Thyroid gland (tissue), 4 donors: ENCODE measurements around the gene CERS4. TPM values are rescaled to one million over a fixed set of nuclear protein-coding genes. Genes with fewer than 3 reads are reported as not detected.

Source experiments
- DNase-seq, 2 donors: peaks; one replicate each; pipeline ENCODE4 v3.0.0-alpha.2; 2019
- H3K27ac ChIP-seq, 3 donors: fragments of 200-600 bp; sonication (generic); 1 replicate in 2 of 3; 2 replicates in 1 of 3; pipeline ENCODE4 v1.5.1; 2016 to 2019; ENCODE audit warnings: mild to moderate bottlenecking in 1 of 3, moderate library complexity in 1 of 3
- H3K27me3 ChIP-seq: fragments of 200-600 bp; sonication (generic); one replicate; pipeline ENCODE4 v1.5.1; 2019
- H3K36me3 ChIP-seq, 2 donors: fragments of 200-600 bp; sonication (generic); one replicate each; pipeline ENCODE4 v1.5.1; 2016 to 2019
- H3K4me1 ChIP-seq, 2 donors: fragments of 200-600 bp; sonication (generic); one replicate each; pipeline ENCODE4 v1.5.1; 2017 to 2019
- H3K4me3 ChIP-seq, 3 donors: fragments of 200-600 bp; sonication (generic); replicated peaks in 1 of 3; 1 replicate in 2 of 3; 2 replicates in 1 of 3; pipeline ENCODE4 v1.5.1; 2016; ENCODE audit warnings: mild to moderate bottlenecking in 1 of 3
- H3K9me3 ChIP-seq: fragments of 200-600 bp; sonication (generic); one replicate; pipeline ENCODE4 v1.5.1; 2017
- POLR2A ChIP-seq, 2 donors: fragments of 450-650 bp; IDR thresholded peaks; one replicate each; pipeline ENCODE4 v1.6.1; 2017; ENCODE audit warnings: antibody characterized with exemption in 2 of 2, mild to moderate bottlenecking in 2 of 2, moderate library complexity in 1 of 2
- WGBS, 2 donors: methylation state at CpG; one replicate each; pipeline ENCODE4 v1.1.5; 2017; 5-methylcytosine and 5-hydroxymethylcytosine counted together
- intact Hi-C: fragments of 100-400 bp; cut with DNase I; formaldehyde crosslinking; loops from one replicate; pipeline ENCODE4 v1.15.1; 2023
- total RNA-seq, 4 donors: library from RNA; depleted of rRNA; stranded (reverse); fragments of >200 nt; gene quantifications; one replicate each; pipeline ENCODE4 v1.2.3, GENCODE V29; 2016
- TF ChIP-seq, protein P1 (sequence below), 6 experiments: fragments of 200-600 bp in 3 of 6; fragments of 450-650 bp in 3 of 6; sonication (generic) in 3 of 6; IDR thresholded peaks; one replicate each; pipeline ENCODE4 v1.5.1; 2016 to 2019; ENCODE audit warnings: antibody characterized with exemption in 6 of 6, mild to moderate bottlenecking in 2 of 6, inconsistent platforms in 1 of 6, moderate library complexity in 1 of 6

CERS4 gene
- total RNA-seq, 4 donors from 2014 or later: 123 to 175 (median 144) TPM

- intact Hi-C loops: no loop called here
- peaks cover 25 to 26% of the 10 kb centered on the region in 2 donors for H3K4me1 ChIP-seq
- no peaks in the 10 kb centered on the region for H3K27me3 ChIP-seq
- H3K4me3 ChIP-seq: no peak overlapping the region
- H3K36me3 ChIP-seq: no peaks in the 10 kb centered on the region
- H3K27ac ChIP-seq: peak overlapping the region in 1 of 3 donors; percentile 12
- DNase-seq: peak; percentile 46 to 53
- no peaks in the 10 kb centered on the region for H3K9me3 ChIP-seq
- 83 to 88% methylated on average over 22 to 23 of the region's 23 CpGs for WGBS, 2 donors
- no peak for TF ChIP-seq POLR2A (IDR thresholded peaks at IDR 0.05)
- TF ChIP-seq, protein P1, sequence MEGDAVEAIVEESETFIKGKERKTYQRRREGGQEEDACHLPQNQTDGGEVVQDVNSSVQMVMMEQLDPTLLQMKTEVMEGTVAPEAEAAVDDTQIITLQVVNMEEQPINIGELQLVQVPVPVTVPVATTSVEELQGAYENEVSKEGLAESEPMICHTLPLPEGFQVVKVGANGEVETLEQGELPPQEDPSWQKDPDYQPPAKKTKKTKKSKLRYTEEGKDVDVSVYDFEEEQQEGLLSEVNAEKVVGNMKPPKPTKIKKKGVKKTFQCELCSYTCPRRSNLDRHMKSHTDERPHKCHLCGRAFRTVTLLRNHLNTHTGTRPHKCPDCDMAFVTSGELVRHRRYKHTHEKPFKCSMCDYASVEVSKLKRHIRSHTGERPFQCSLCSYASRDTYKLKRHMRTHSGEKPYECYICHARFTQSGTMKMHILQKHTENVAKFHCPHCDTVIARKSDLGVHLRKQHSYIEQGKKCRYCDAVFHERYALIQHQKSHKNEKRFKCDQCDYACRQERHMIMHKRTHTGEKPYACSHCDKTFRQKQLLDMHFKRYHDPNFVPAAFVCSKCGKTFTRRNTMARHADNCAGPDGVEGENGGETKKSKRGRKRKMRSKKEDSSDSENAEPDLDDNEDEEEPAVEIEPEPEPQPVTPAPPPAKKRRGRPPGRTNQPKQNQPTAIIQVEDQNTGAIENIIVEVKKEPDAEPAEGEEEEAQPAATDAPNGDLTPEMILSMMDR (IDR thresholded peaks at IDR 0.05): no peak
Observed at GRCh38 chr19:8224394-8225145, 15.4 kb downstream of the CERS4 start.

GRCh38 chr19:8231073-8231604, 22.0 kb downstream of the CERS4 start:
- Histone ChIP-seq H3K36me3 (no peaks in the 10 kb centered on the region), H3K9me3 (no peaks in the 10 kb centered on the region), H3K4me1 (no peaks in the 10 kb centered on the region), H3K27ac (no peak overlapping the region), H3K27me3 (no peaks in the 10 kb centered on the region), H3K4me3 (no peak overlapping the region)
- 98 to 100% methylated on average over 2 of the region's 3 CpGs for WGBS, 2 donors
- TF ChIP-seq, protein P1 (IDR thresholded peaks at IDR 0.05): no peak
- TF ChIP-seq POLR2A (IDR thresholded peaks at IDR 0.05): no peak
- no peak for DNase-seq
- intact Hi-C loops: no loop called here

DNA sequence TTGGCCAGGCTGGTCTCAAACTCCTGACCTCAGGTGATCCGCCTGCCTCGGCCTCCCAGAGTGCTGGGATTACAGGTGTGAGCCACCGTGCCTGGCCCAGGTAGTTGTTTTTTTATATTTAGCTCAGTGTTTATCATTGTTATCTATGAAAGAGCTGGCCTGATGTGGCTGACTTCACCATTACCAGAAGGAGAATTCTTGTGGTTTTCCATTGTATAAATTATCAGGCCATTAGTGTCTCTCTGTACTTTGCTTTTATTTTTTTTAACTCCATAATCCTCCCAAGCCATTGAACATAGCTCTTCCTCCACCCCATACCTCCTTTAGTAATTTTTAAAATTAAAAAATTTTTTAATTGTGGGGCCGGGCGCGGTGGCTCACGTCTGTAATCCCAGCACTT, 24.2 kb downstream of the CERS4 start:
- WGBS, 2 donors: 66 to 83% methylated on average over 7 of the region's 7 CpGs
- DNase-seq: no peak
- TF ChIP-seq, protein P1 (IDR thresholded peaks at IDR 0.05): no peak
- no peak for TF ChIP-seq POLR2A (IDR thresholded peaks at IDR 0.05)

GRCh38 chr19:8237026-8237425, 27.9 kb downstream of the CERS4 start:
- H3K27me3 ChIP-seq: no peaks in the 10 kb centered on the region
- intact Hi-C loops: no loop called here
- H3K4me1 ChIP-seq: peaks cover 18 to 22% of the 10 kb centered on the region in 2 donors
- no peak for DNase-seq
- H3K4me3 ChIP-seq: no peak overlapping the region
- no peaks in the 10 kb centered on the region for H3K36me3 ChIP-seq
- no peak for TF ChIP-seq POLR2A (IDR thresholded peaks at IDR 0.05)
- TF ChIP-seq, protein P1 (IDR thresholded peaks at IDR 0.05): no peak
- H3K27ac ChIP-seq: no peak overlapping the region
- H3K9me3 ChIP-seq: no peaks in the 10 kb centered on the region
- 82 to 86% methylated on average over 6 of the region's 6 CpGs for WGBS, 2 donors

More for the DNA sequence above, 24.2 kb downstream of the CERS4 start:
- Histone ChIP-seq H3K36me3 (no peaks in the 10 kb centered on the region), H3K4me3 (no peak overlapping the region), H3K27me3 (no peaks in the 10 kb centered on the region), H3K4me1 (peaks cover 0 to 3% of the 10 kb centered on the region in 2 donors), H3K27ac (no peak overlapping the region), H3K9me3 (no peaks in the 10 kb centered on the region)
- intact Hi-C loops: no loop called here

- 90 to 96% methylated on average over 1 of the region's 1 CpG for WGBS, 2 donors
- no peaks in the 10 kb centered on the region for H3K9me3 ChIP-seq
- no peaks in the 10 kb centered on the region for H3K36me3 ChIP-seq
- no peak overlapping the region for H3K4me3 ChIP-seq
- intact Hi-C loops: no loop called here
- H3K27me3 ChIP-seq: no peaks in the 10 kb centered on the region
- no peak for DNase-seq
- peaks cover 18 to 22% of the 10 kb centered on the region in 2 donors for H3K4me1 ChIP-seq
- TF ChIP-seq POLR2A (IDR thresholded peaks at IDR 0.05): no peak
- TF ChIP-seq, protein P1 (IDR thresholded peaks at IDR 0.05): no peak
- H3K27ac ChIP-seq: no peak overlapping the region
Observed at GRCh38 chr19:8238251-8238650, 29.1 kb downstream of the CERS4 start.
